Measurements from ENCODE around the gene MOK.

GRCh38 chr14:102210421-102211042, 94.4 kb downstream of the MOK start:
- TF ChIP-seq CTCF (conservative IDR thresholded peaks at IDR 0.05 in 1 of 2, IDR thresholded peaks at IDR 0.05 in 1 of 2; ENCODE audit: low read depth in 1 of 2, low read length in 2 of 2) (no peak), EZH2 (IDR thresholded peaks at IDR 0.05; ENCODE audit: low read length, missing control alignments) (no peak)
